ENCODE results near the gene PEX14. TPM values are rescaled to one million over a fixed set of nuclear protein-coding genes. Genes with fewer than 3 reads are reported as not detected.

The PEX14 gene
- total and polyA plus RNA-seq, 8 donors, result 17.3 to 22.9 (median 20.7) TPM

- DNase-seq (no peak), ATAC-seq (peak; percentile 46)
- intact Hi-C loops (cut with DNase I), result no loop called here
- no peaks in the 10 kb centered on the region for H3K9me3 ChIP-seq
- no peaks in the 10 kb centered on the region for H3K27me3 ChIP-seq
- TF ChIP-seq CTCF (IDR thresholded peaks at IDR 0.05), result no peak
- no peak overlapping the region for H3K4me3 ChIP-seq
- peak overlapping the region; percentile 53 to 64 for H3K27ac ChIP-seq
- H3K4me1 ChIP-seq, result peaks cover 17 to 79% of the 10 kb centered on the region in 2 donors
- no peaks in the 10 kb centered on the region for H3K36me3 ChIP-seq
These were observed 200.2 kb downstream of the PEX14 start for GRCh38 chr1:10674700-10675609.

- Histone ChIP-seq H3K4me3 (no peak overlapping the region), H3K36me3 (no peaks in the 10 kb centered on the region), H3K4me1 (peaks cover 19 to 79% of the 10 kb centered on the region in 2 donors), H3K27ac (peak overlapping the region; percentile 53 to 64), H3K27me3 (no peaks in the 10 kb centered on the region), H3K9me3 (no peaks in the 10 kb centered on the region)
- ATAC-seq, result no peak
- DNase-seq, result no peak
- intact Hi-C loops (cut with DNase I), result no loop called here
- TF ChIP-seq CTCF (IDR thresholded peaks at IDR 0.05), result no peak
These were observed 201.1 kb downstream of the PEX14 start for GRCh38 chr1:10675813-10676212.

DNA sequence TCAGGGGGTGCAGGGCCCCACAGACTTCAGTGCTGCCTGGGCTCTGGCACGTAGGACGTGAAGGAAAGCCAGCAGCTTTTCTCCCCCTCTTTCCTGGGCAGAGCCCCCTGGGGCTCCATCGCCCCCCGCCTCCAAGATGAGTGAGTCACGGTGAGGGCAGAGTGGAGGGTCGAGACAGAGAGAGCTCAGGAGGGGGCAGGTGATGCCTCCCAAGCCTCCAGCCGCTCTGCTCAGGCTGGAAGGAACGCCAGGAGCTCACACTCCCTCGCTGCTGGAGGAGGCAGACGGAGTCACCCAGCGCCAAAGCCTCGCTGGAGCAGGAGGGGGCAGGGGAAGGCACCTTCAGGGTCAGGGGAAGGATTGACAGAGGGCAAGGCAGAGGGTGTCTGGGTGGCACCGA is 202.2 kb downstream of the PEX14 start:
- DNase-seq, result no peak
- H3K4me3 ChIP-seq, result no peak overlapping the region
- no peak for TF ChIP-seq CTCF (IDR thresholded peaks at IDR 0.05)
- peaks cover 22 to 82% of the 10 kb centered on the region in 2 donors for H3K4me1 ChIP-seq
- peak; percentile 3 for ATAC-seq
- intact Hi-C loops (cut with DNase I), result no loop called here
- H3K9me3 ChIP-seq, result no peaks in the 10 kb centered on the region
- H3K27ac ChIP-seq, result peak overlapping the region in 1 of 2 donors; percentile 64
- H3K27me3 ChIP-seq, result no peaks in the 10 kb centered on the region
- H3K36me3 ChIP-seq, result no peaks in the 10 kb centered on the region

- Histone ChIP-seq H3K9me3 (no peaks in the 10 kb centered on the region), H3K27ac (peak overlapping the region in 1 of 2 donors; percentile 64), H3K27me3 (no peaks in the 10 kb centered on the region), H3K4me3 (no peak overlapping the region), H3K4me1 (peaks cover 29 to 90% of the 10 kb centered on the region in 2 donors), H3K36me3 (no peaks in the 10 kb centered on the region)
- DNase-seq, result no peak
- peak; percentile 38 for ATAC-seq
- intact Hi-C loops (cut with DNase I), result no loop called here
- no peak for TF ChIP-seq CTCF (IDR thresholded peaks at IDR 0.05)
These were observed 203.0 kb downstream of the PEX14 start for GRCh38 chr1:10677491-10678391.

DNA sequence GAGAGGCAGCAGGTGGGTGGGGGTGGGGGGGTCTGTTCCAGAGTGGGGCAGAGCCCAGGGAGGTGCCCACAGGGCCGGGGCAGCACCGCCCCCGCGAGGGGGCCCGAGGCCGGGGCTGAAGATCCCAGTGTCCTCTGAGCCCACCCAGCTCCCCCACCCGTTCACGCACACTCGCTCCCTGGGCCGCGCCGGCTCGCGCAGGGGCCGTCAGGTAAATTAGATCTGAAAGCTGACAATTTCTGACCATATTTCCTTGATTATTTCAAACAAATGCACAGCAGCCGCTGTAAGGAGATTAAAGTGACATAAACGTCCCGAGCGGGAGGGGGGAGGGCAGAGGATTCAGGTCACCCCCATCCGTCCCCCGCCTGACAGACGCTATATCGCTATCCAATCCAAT is 203.7 kb downstream of the PEX14 start:
- H3K27ac ChIP-seq, result peak overlapping the region in 1 of 2 donors; percentile 64
- no peaks in the 10 kb centered on the region for H3K9me3 ChIP-seq
- no peaks in the 10 kb centered on the region for H3K36me3 ChIP-seq
- DNase-seq, result no peak
- no peak overlapping the region for H3K4me3 ChIP-seq
- peaks cover 35 to 94% of the 10 kb centered on the region in 2 donors for H3K4me1 ChIP-seq
- no peak for TF ChIP-seq CTCF (IDR thresholded peaks at IDR 0.05)
- ATAC-seq, result no peak
- intact Hi-C loops (cut with DNase I), result no loop called here
- H3K27me3 ChIP-seq, result no peaks in the 10 kb centered on the region
